Astrocyte (in vitro differentiated cells and primary cell): ENCODE measurements around the gene L3MBTL1. TPM values are rescaled to one million over a fixed set of nuclear protein-coding genes. Genes with fewer than 3 reads are reported as not detected.

ENCODE experiments used
- DNase-seq: peaks from one replicate; pipeline ENCODE4 v3.0.0-alpha.2; 2010; ENCODE audit warnings: low read depth
- FAIRE-seq: peaks from 2 replicates; lab custom pipeline; 2011; peaks lifted over from hg19 to GRCh38; lab: Jason Lieb, UNC
- H2AFZ ChIP-seq: 2 replicates; pipeline ENCODE4 v1.6.0; 2012; ENCODE audit warnings: low read depth, low read length, inconsistent platforms
- H3K27ac ChIP-seq: 2 replicates; pipeline ENCODE4 v1.5.1; 2011; ENCODE audit warnings: low read depth, low read length, inconsistent platforms
- H3K27me3 ChIP-seq: 2 replicates; pipeline ENCODE4 v1.6.0; 2011; ENCODE audit warnings: low read length, inconsistent platforms; ENCODE audit not compliant: insufficient read depth
- H3K36me3 ChIP-seq: 2 replicates; pipeline ENCODE4 v1.5.1; 2011; ENCODE audit warnings: low read length, inconsistent platforms; ENCODE audit not compliant: insufficient read depth
- H3K4me1 ChIP-seq: 2 replicates; pipeline ENCODE4 v1.5.1; 2011; ENCODE audit warnings: low read length, inconsistent platforms; ENCODE audit not compliant: insufficient read depth
- H3K4me2 ChIP-seq: 2 replicates; pipeline ENCODE4 v1.6.0; 2012; ENCODE audit warnings: low read length, inconsistent platforms
- H3K4me3 ChIP-seq: 2 replicates; pipeline ENCODE4 v1.5.1; 2011; ENCODE audit warnings: low read depth, mild to moderate bottlenecking, low read length, inconsistent platforms; ENCODE audit not compliant: insufficient read depth
- H3K79me2 ChIP-seq: 2 replicates; pipeline ENCODE4 v1.6.0; 2012; ENCODE audit warnings: mild to moderate bottlenecking, low read length, inconsistent platforms; ENCODE audit not compliant: insufficient read depth
- H3K9ac ChIP-seq: 2 replicates; pipeline ENCODE4 v1.6.0; 2012; ENCODE audit warnings: mild to moderate bottlenecking, low read length, inconsistent platforms
- H3K9me3 ChIP-seq: 2 replicates; pipeline ENCODE4 v1.5.1; 2012; ENCODE audit warnings: low read depth, mild to moderate bottlenecking, low read length, inconsistent platforms; ENCODE audit not compliant: insufficient read depth
- H4K20me1 ChIP-seq: 2 replicates; pipeline ENCODE4 v1.6.0; 2012; ENCODE audit warnings: low read length, inconsistent platforms; ENCODE audit not compliant: insufficient read depth
- H3K27ac Mint-ChIP-seq: one replicate; pipeline ENCODE4 v1.8.0; 2021; ENCODE audit warnings: mild to moderate bottlenecking, mixed read lengths; ENCODE audit not compliant: unreplicated experiment
- H3K27me3 Mint-ChIP-seq: one replicate; pipeline ENCODE4 v1.8.0; 2021; ENCODE audit warnings: low read depth, mixed read lengths; ENCODE audit not compliant: unreplicated experiment
- H3K36me3 Mint-ChIP-seq: one replicate; pipeline ENCODE4 v1.8.0; 2021; ENCODE audit warnings: low read depth, mixed read lengths; ENCODE audit not compliant: unreplicated experiment
- H3K4me1 Mint-ChIP-seq: one replicate; pipeline ENCODE4 v1.8.0; 2021; ENCODE audit warnings: low read depth, mixed read lengths; ENCODE audit not compliant: unreplicated experiment
- H3K4me3 Mint-ChIP-seq: one replicate; pipeline ENCODE4 v1.8.0; 2021; ENCODE audit warnings: mild to moderate bottlenecking, moderate library complexity, mixed read lengths; ENCODE audit not compliant: unreplicated experiment
- H3K9me3 Mint-ChIP-seq: one replicate; pipeline ENCODE4 v1.8.0; 2021; ENCODE audit warnings: mild to moderate bottlenecking, mixed read lengths; ENCODE audit not compliant: unreplicated experiment
- CTCF ChIP-seq: IDR thresholded peaks from 2 replicates; pipeline ENCODE4 v1.5.1; 2011; ENCODE audit warnings: low read depth, mild to moderate bottlenecking, inconsistent platforms, low read length, moderate library complexity; ENCODE audit not compliant: insufficient read depth
- EZH2 ChIP-seq: IDR thresholded peaks from 2 replicates; pipeline ENCODE4 v1.6.1; 2012; ENCODE audit warnings: mild to moderate bottlenecking, low read length, inconsistent platforms; ENCODE audit not compliant: insufficient read depth
- total RNA-seq: library from RNA; stranded (reverse); gene quantifications from 2 replicates; pipeline ENCODE4 v1.2.1, GENCODE V29; 2021

Gene L3MBTL1
- total RNA-seq, 1 donor from 2014 or later: 13.0 TPM

- H4K20me1 ChIP-seq: peaks cover 7% of the 10 kb centered on the region
- no peak for DNase-seq
- no peaks in the 10 kb centered on the region for H3K9me3 ChIP-seq
- H3K27ac ChIP-seq: no peak overlapping the region
- peaks cover 17% of the 10 kb centered on the region for H3K36me3 Mint-ChIP-seq
- no peak overlapping the region for H3K4me2 ChIP-seq
- H3K27me3 ChIP-seq: no peaks in the 10 kb centered on the region
- no peaks in the 10 kb centered on the region for H3K79me2 ChIP-seq
- H3K27me3 Mint-ChIP-seq: peaks cover 5% of the 10 kb centered on the region
- no peak overlapping the region for H2AFZ ChIP-seq
- H3K9me3 Mint-ChIP-seq: peaks cover 4% of the 10 kb centered on the region
- H3K4me1 Mint-ChIP-seq: no peaks in the 10 kb centered on the region
- H3K36me3 ChIP-seq: no peaks in the 10 kb centered on the region
- H3K4me3 Mint-ChIP-seq: no peak overlapping the region
- H3K9ac ChIP-seq: no peak overlapping the region
- TF ChIP-seq EZH2 (no peak), CTCF (no peak)
- H3K4me3 ChIP-seq: no peak overlapping the region
- no peak overlapping the region for H3K27ac Mint-ChIP-seq
- no peak for FAIRE-seq
- H3K4me1 ChIP-seq: no peaks in the 10 kb centered on the region
These were observed 34.7 kb downstream of the L3MBTL1 start for GRCh38 chr20:43542161-43542560.

- Histone ChIP-seq H3K27ac (no peak overlapping the region), H3K9me3 (peaks cover 3% of the 10 kb centered on the region), H3K27me3 (no peaks in the 10 kb centered on the region), H3K79me2 (no peaks in the 10 kb centered on the region), H3K4me2 (no peak overlapping the region), H3K9ac (no peak overlapping the region), H3K4me3 (no peak overlapping the region), H4K20me1 (peaks cover 7% of the 10 kb centered on the region), H2AFZ (no peak overlapping the region), H3K4me1 (no peaks in the 10 kb centered on the region), H3K36me3 (no peaks in the 10 kb centered on the region)
- FAIRE-seq: no peak
- peaks cover 22% of the 10 kb centered on the region for H3K36me3 Mint-ChIP-seq
- no peaks in the 10 kb centered on the region for H3K4me1 Mint-ChIP-seq
- TF ChIP-seq CTCF: no peak
- no peak for TF ChIP-seq EZH2
- H3K27me3 Mint-ChIP-seq: peaks cover 5% of the 10 kb centered on the region
- DNase-seq: no peak
- H3K27ac Mint-ChIP-seq: no peak overlapping the region
- H3K4me3 Mint-ChIP-seq: no peak overlapping the region
- H3K9me3 Mint-ChIP-seq: peaks cover 8% of the 10 kb centered on the region
These were observed 35.2 kb downstream of the L3MBTL1 start for GRCh38 chr20:43542674-43543073.

DNA sequence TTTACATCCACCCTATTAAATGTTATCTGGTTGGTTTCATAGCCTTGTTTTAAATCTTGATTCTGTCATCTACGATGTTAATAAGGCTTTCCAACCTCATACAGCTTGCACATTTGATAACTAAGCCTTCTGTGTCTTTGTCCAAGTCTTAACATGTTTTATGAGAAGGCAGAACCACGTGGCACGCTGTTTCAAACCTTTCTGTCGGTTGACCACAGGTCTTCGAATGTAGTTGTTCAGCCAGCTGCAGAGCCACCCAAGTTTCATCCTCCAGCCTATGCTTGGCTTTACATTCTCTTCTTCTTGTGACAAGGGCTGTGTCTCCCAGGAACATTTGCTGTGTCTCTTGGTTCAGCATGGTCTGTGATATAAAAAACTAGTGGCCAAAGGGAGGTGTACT, 35.6 kb downstream of the L3MBTL1 start:
- H3K27me3 ChIP-seq: no peaks in the 10 kb centered on the region
- FAIRE-seq: no peak
- H3K36me3 ChIP-seq: no peaks in the 10 kb centered on the region
- no peak overlapping the region for H3K9ac ChIP-seq
- Mint-ChIP-seq H3K4me3 (no peak overlapping the region), H3K36me3 (peaks cover 26% of the 10 kb centered on the region), H3K4me1 (no peaks in the 10 kb centered on the region), H3K27me3 (peaks cover 5% of the 10 kb centered on the region), H3K9me3 (peaks cover 8% of the 10 kb centered on the region), H3K27ac (no peak overlapping the region)
- peaks cover 3% of the 10 kb centered on the region for H3K9me3 ChIP-seq
- H2AFZ ChIP-seq: no peak overlapping the region
- no peak overlapping the region for H3K4me2 ChIP-seq
- H3K4me1 ChIP-seq: no peaks in the 10 kb centered on the region
- H4K20me1 ChIP-seq: peaks cover 7% of the 10 kb centered on the region
- TF ChIP-seq CTCF: no peak
- TF ChIP-seq EZH2: no peak
- H3K79me2 ChIP-seq: no peaks in the 10 kb centered on the region
- no peak overlapping the region for H3K27ac ChIP-seq
- H3K4me3 ChIP-seq: no peak overlapping the region
- no peak for DNase-seq
